ENCODE data around the gene TIMM8A.

The TIMM8A gene, protein sequence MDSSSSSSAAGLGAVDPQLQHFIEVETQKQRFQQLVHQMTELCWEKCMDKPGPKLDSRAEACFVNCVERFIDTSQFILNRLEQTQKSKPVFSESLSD

DNA sequence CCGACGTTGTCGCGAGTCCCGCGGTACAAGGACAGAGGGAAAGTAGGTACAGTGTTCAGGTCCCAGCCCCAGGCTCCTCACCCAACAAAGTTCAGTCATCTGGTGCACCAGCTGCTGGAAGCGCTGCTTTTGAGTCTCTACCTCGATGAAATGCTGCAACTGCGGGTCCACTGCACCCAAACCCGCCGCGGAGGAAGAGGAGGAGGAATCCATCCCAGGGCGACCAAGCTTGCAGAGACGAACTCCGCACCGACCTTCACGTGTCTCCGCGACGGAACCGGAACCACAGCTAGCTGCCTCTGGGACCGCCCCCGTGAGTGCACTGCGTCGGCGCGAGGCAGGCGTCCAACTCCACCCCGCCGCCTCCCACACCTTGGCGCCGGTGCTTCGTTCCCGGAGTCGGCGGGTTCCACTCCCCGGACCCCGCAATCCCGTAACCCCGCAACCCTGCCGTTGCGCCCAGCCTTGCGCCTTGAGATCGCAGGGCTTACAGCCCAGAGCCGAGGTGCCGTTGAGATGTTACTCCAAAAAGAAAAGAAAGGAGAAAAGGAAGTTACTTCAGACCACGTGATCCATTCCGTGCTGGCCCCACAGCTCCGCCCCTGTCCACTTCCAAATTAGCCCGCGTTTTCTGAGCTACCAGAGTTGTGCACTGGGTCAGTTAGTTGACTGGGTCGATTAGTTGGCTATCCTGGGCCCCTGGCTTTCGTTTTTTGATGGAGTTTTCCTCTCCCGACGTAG, at the start of gene TIMM8A:
Gene TIMM8A (minus strand): TSS at position 291 of the 741 bp plus-strand sequence. CDS start 78 bp downstream, at position 213.
- Histone ChIP-seq H3K9me3 (ENCODE audit: control insufficient read depth in 2 of 2, low read length in 2 of 2) (no peaks in the 10 kb centered on the region), H3K4me1 (ENCODE audit: control insufficient read depth in 2 of 2, insufficient read depth in 2 of 2, low read length in 2 of 2) (no peaks in the 10 kb centered on the region), H3K9ac (ENCODE audit: low read depth in 1 of 2, low read length in 2 of 2) (peak within 1 kb of the TSS; percentile 74 to 75), H3K27me3 (ENCODE audit: control insufficient read depth in 2 of 2, insufficient read depth in 2 of 2, low read length in 2 of 2) (no peaks in the 10 kb centered on the region), H3K36me3 (ENCODE audit: control insufficient read depth in 2 of 2, insufficient read depth in 2 of 2, low read length in 2 of 2) (no peaks in the 10 kb centered on the region), H3K27ac (ENCODE audit: low read depth in 2 of 2, low read length in 2 of 2) (peak within 1 kb of the TSS; percentile 84 to 87), H3K4me3 (ENCODE audit: low read length in 2 of 2) (peak within 1 kb of the TSS; percentile 81 to 87)

DNA sequence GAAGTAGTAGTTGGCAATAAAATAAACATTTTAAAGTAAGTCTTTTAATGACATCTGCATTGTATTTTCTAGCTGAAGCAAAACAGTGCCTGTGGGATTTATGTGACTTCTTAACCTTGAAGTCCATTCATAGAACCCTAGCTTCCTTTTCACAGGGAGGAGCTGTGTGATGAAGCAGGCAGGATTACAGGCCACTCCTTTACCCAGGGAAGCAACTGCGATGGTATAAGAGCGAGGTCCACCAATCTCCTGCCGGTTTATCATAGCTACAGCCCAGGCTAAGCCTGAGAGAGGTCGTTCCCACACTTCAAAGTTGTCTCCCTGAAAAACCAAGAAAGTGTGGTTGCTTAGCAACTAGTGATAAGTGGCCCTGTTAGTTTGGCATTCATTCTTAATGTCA, 49.2 kb upstream of the TIMM8A start:
- H3K9me3 ChIP-seq (ENCODE audit: control insufficient read depth in 2 of 2, low read length in 2 of 2), result no peaks in the 10 kb centered on the region
- no peak overlapping the region for H3K9ac ChIP-seq (ENCODE audit: low read depth in 1 of 2, low read length in 2 of 2)
- no peak overlapping the region for H3K4me3 ChIP-seq (ENCODE audit: low read length in 2 of 2)
- H3K4me1 ChIP-seq (ENCODE audit: control insufficient read depth in 2 of 2, insufficient read depth in 2 of 2, low read length in 2 of 2), result no peaks in the 10 kb centered on the region
- H3K27ac ChIP-seq (ENCODE audit: low read depth in 2 of 2, low read length in 2 of 2), result no peak overlapping the region
- H3K27me3 ChIP-seq (ENCODE audit: control insufficient read depth in 2 of 2, insufficient read depth in 2 of 2, low read length in 2 of 2), result no peaks in the 10 kb centered on the region
- peaks cover 4 to 8% of the 10 kb centered on the region in 2 donors for H3K36me3 ChIP-seq (ENCODE audit: control insufficient read depth in 2 of 2, insufficient read depth in 2 of 2, low read length in 2 of 2)

DNA sequence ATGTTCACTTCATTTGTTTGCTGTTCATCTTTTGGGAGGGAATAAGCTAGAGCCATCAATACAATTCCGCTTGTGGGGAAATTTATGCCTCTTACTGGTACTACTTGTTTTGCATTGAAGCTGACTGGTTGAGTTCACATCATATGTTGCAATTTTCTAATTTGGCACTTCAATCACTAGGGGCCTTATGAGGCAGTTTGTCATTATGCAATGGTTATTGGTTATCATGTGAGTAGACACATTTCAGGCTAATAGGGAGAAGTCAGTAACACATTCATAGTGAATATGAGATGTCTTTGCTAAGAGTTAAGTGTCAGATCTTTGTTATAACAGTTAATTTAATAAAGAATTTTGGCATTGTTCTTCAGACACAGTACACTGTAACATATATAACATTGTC, 47.2 kb upstream of the TIMM8A start:
- no peaks in the 10 kb centered on the region for H3K27me3 ChIP-seq (ENCODE audit: control insufficient read depth in 2 of 2, insufficient read depth in 2 of 2, low read length in 2 of 2)
- no peak overlapping the region for H3K27ac ChIP-seq (ENCODE audit: low read depth in 2 of 2, low read length in 2 of 2)
- no peak overlapping the region for H3K9ac ChIP-seq (ENCODE audit: low read depth in 1 of 2, low read length in 2 of 2)
- no peak overlapping the region for H3K4me3 ChIP-seq (ENCODE audit: low read length in 2 of 2)
- H3K36me3 ChIP-seq (ENCODE audit: control insufficient read depth in 2 of 2, insufficient read depth in 2 of 2, low read length in 2 of 2), result peaks cover 3 to 4% of the 10 kb centered on the region in 2 donors
- no peaks in the 10 kb centered on the region for H3K9me3 ChIP-seq (ENCODE audit: control insufficient read depth in 2 of 2, low read length in 2 of 2)
- no peaks in the 10 kb centered on the region for H3K4me1 ChIP-seq (ENCODE audit: control insufficient read depth in 2 of 2, insufficient read depth in 2 of 2, low read length in 2 of 2)

DNA sequence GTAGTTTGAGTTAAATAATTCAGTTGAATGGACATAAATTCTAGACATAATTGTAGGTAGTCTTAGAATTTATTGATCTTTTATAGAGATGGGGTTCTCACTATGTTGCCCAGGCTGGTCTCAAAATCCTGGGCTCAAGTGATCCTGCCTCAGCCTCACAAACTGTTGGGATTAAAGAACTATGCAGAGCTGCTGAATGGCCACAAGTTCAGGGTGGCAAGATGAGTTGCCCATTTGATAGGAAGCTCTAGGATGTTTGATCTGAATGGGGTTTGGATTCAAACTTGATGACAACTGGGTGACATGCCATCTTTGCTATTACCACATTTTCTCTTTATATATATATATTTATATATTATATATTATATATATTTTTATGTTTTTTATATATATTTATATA, 45.8 kb upstream of the TIMM8A start:
- no peaks in the 10 kb centered on the region for H3K27me3 ChIP-seq (ENCODE audit: control insufficient read depth in 2 of 2, insufficient read depth in 2 of 2, low read length in 2 of 2)
- no peak overlapping the region for H3K27ac ChIP-seq (ENCODE audit: low read depth in 2 of 2, low read length in 2 of 2)
- H3K4me3 ChIP-seq (ENCODE audit: low read length in 2 of 2), result no peak overlapping the region
- no peak overlapping the region for H3K9ac ChIP-seq (ENCODE audit: low read depth in 1 of 2, low read length in 2 of 2)
- H3K36me3 ChIP-seq (ENCODE audit: control insufficient read depth in 2 of 2, insufficient read depth in 2 of 2, low read length in 2 of 2), result peaks cover 3 to 4% of the 10 kb centered on the region in 2 donors
- H3K4me1 ChIP-seq (ENCODE audit: control insufficient read depth in 2 of 2, insufficient read depth in 2 of 2, low read length in 2 of 2), result no peaks in the 10 kb centered on the region
- no peaks in the 10 kb centered on the region for H3K9me3 ChIP-seq (ENCODE audit: control insufficient read depth in 2 of 2, low read length in 2 of 2)

DNA sequence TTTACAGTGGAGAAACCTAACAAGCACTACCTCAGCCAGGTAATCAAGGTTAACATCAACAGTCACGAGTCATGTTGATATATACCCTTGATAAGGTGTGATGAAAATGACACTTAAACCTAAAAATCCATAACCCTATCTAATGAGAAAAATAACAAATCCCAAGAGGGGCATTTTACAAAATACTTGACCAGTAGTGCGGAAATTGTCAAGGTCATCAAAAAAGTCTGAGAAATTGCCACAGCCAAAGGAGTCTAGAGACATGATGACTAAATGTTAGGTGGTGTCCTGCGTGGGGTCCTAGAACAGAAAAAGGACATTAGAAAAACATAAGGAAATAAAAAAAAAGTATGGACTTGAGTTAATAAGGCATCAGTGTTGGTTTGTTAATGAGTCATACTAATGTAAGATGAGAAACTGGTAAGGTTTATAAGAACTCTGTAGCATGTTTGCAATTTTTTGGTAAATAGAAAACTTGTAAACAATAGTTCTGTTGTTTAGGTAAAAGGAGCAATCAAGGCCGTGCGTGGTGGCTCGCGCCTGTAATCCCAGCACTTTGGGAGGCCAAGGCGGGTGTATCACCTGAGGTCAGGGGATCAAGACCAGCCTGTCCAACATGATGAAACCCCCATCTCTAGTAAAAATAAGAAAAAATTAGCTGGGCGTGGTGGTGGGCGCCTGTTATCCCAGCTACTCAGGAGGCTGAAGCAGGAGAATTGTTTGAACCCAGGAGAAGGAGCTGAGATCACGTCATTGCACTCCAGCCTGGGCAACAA, 45.2 kb upstream of the TIMM8A start:
- Histone ChIP-seq H3K27me3 (ENCODE audit: control insufficient read depth in 2 of 2, insufficient read depth in 2 of 2, low read length in 2 of 2) (no peaks in the 10 kb centered on the region), H3K36me3 (ENCODE audit: control insufficient read depth in 2 of 2, insufficient read depth in 2 of 2, low read length in 2 of 2) (peaks cover 3 to 4% of the 10 kb centered on the region in 2 donors), H3K9ac (ENCODE audit: low read depth in 1 of 2, low read length in 2 of 2) (no peak overlapping the region), H3K27ac (ENCODE audit: low read depth in 2 of 2, low read length in 2 of 2) (no peak overlapping the region), H3K4me1 (ENCODE audit: control insufficient read depth in 2 of 2, insufficient read depth in 2 of 2, low read length in 2 of 2) (no peaks in the 10 kb centered on the region), H3K4me3 (ENCODE audit: low read length in 2 of 2) (no peak overlapping the region), H3K9me3 (ENCODE audit: control insufficient read depth in 2 of 2, low read length in 2 of 2) (no peaks in the 10 kb centered on the region)

DNA sequence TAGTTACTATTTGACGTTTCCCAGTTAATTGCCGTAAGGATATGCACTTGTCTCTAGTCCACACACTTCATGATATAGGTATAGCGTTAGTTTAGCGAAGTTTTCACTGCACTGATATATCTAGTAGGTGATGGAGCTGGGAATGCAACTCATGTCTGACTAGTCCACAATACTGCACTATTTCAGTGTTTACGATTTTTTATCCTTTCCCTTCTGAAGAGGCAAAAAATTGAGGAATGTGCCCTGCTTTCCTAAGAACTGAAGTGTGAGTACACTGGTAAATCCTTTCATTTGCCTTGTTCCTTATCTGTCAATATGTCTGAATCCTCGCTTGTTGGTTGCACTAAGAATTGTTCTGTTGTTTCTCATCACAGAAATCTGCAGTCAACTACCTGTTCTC, 43.3 kb upstream of the TIMM8A start:
- Histone ChIP-seq H3K36me3 (ENCODE audit: control insufficient read depth in 2 of 2, insufficient read depth in 2 of 2, low read length in 2 of 2) (peaks cover 3 to 4% of the 10 kb centered on the region in 2 donors), H3K27ac (ENCODE audit: low read depth in 2 of 2, low read length in 2 of 2) (no peak overlapping the region), H3K9ac (ENCODE audit: low read depth in 1 of 2, low read length in 2 of 2) (peak overlapping the region; percentile 54 to 77), H3K27me3 (ENCODE audit: control insufficient read depth in 2 of 2, insufficient read depth in 2 of 2, low read length in 2 of 2) (no peaks in the 10 kb centered on the region), H3K4me3 (ENCODE audit: low read length in 2 of 2) (peak overlapping the region; percentile 73 to 78), H3K9me3 (ENCODE audit: control insufficient read depth in 2 of 2, low read length in 2 of 2) (no peaks in the 10 kb centered on the region), H3K4me1 (ENCODE audit: control insufficient read depth in 2 of 2, insufficient read depth in 2 of 2, low read length in 2 of 2) (no peaks in the 10 kb centered on the region)

DNA sequence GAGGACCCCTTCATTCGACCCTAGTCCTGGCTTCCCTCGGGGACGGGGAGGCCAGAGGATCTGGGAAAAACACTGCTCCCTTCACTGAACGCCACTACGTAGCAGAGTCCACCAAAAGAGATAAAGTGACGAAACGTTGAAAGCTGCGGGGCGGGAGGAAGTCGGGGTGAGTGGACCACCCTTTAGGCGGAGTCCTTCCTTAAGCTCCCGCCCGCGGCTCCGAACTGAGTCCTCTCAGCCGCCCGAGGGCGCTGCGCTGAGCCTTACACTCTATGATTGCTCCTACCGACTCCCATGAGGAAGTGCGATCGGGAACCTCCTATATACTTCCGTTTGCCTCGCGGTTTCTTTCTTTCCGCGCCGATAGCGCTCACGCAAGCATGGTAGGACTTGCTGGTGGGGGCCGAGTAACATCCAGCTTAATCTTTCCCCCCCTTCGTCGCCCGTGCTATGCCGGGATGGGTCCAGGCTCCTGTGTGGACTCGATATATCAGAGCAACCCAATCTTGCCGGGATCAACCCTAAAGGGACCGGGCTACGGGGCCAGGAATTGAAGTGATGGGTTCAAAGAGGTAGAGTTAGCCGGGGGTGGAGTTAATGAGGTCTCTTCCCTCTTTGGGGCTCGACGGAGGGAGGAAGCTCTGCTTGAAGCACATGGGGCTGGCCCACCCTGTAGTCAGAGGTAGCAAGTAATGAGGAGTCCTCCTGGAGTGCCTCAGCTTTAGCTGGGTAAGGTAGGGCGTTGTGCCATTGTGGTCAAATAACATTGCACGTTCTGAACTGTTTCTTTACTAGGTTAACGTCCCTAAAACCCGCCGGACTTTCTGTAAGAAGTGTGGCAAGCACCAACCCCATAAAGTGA, 42.4 kb upstream of the TIMM8A start, which contains the start of gene RPL36A:
Gene RPL36A (plus strand): TSS at position 348 of the 862 bp plus-strand sequence. CDS start 33 bp downstream, at position 381.
- peak within 1 kb of the TSS; percentile 64 to 68 for H3K27ac ChIP-seq (ENCODE audit: low read depth in 2 of 2, low read length in 2 of 2)
- H3K27me3 ChIP-seq (ENCODE audit: control insufficient read depth in 2 of 2, insufficient read depth in 2 of 2, low read length in 2 of 2), result no peaks in the 10 kb centered on the region

DNA sequence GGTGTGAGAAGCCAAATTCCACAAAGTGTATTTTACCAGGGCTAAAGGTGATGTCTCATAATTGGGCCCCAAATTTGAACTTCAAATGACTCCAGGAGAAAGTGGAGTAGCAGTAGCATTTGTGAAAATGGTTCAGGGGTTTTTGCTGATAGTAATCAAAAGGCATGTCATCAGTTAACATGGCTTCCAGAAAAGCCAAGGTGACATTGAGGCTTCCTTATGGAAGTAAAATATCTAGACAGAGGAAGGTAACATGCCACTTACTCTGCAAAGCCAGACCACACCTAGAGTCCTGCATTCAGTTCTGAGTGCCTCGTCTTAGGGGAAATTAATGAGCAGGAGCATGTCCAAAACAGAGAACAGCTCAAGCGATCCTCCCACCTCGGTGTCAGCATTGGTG, 40.1 kb upstream of the TIMM8A start:
- H3K4me3 ChIP-seq (ENCODE audit: low read length in 2 of 2), result no peak overlapping the region
- no peaks in the 10 kb centered on the region for H3K9me3 ChIP-seq (ENCODE audit: control insufficient read depth in 2 of 2, low read length in 2 of 2)
- no peak overlapping the region for H3K27ac ChIP-seq (ENCODE audit: low read depth in 2 of 2, low read length in 2 of 2)
- no peaks in the 10 kb centered on the region for H3K4me1 ChIP-seq (ENCODE audit: control insufficient read depth in 2 of 2, insufficient read depth in 2 of 2, low read length in 2 of 2)
- H3K9ac ChIP-seq (ENCODE audit: low read depth in 1 of 2, low read length in 2 of 2), result no peak overlapping the region
- no peaks in the 10 kb centered on the region for H3K27me3 ChIP-seq (ENCODE audit: control insufficient read depth in 2 of 2, insufficient read depth in 2 of 2, low read length in 2 of 2)
- H3K36me3 ChIP-seq (ENCODE audit: control insufficient read depth in 2 of 2, insufficient read depth in 2 of 2, low read length in 2 of 2), result no peaks in the 10 kb centered on the region

More for the DNA sequence above, 42.4 kb upstream of the TIMM8A start, which contains the start of gene RPL36A:
- H3K4me1 ChIP-seq (ENCODE audit: control insufficient read depth in 2 of 2, insufficient read depth in 2 of 2, low read length in 2 of 2), result no peaks in the 10 kb centered on the region
- H3K9me3 ChIP-seq (ENCODE audit: control insufficient read depth in 2 of 2, low read length in 2 of 2), result no peaks in the 10 kb centered on the region
- H3K9ac ChIP-seq (ENCODE audit: low read depth in 1 of 2, low read length in 2 of 2), result peak within 1 kb of the TSS; percentile 71 to 77
- peaks cover 3 to 4% of the 10 kb centered on the region in 2 donors for H3K36me3 ChIP-seq (ENCODE audit: control insufficient read depth in 2 of 2, insufficient read depth in 2 of 2, low read length in 2 of 2)
- peak within 1 kb of the TSS; percentile 73 to 78 for H3K4me3 ChIP-seq (ENCODE audit: low read length in 2 of 2)

DNA sequence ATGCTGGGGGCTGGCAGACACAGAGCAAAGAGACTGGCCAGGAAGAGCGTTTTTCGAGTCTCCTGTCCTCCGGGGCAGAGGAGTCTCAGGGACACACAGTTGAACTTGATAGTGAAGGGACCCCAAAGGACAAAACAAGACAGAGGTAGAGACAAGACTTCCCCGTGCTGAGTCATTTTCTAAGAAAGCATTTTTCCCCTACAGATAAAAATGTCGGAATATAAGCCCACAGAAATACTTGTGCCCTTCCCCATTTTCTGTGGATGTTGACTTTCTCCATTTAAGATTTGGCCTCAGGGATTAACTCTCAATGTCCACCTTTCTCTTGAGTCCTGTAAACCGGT, 38.0 kb upstream of the TIMM8A start:
- no peaks in the 10 kb centered on the region for H3K4me1 ChIP-seq (ENCODE audit: control insufficient read depth in 2 of 2, insufficient read depth in 2 of 2, low read length in 2 of 2)

More for the DNA sequence above, 38.0 kb upstream of the TIMM8A start:
- Histone ChIP-seq H3K27ac (ENCODE audit: low read depth in 2 of 2, low read length in 2 of 2) (peak overlapping the region in 1 of 2 donors; percentile 40), H3K9me3 (ENCODE audit: control insufficient read depth in 2 of 2, low read length in 2 of 2) (no peaks in the 10 kb centered on the region), H3K27me3 (ENCODE audit: control insufficient read depth in 2 of 2, insufficient read depth in 2 of 2, low read length in 2 of 2) (no peaks in the 10 kb centered on the region), H3K9ac (ENCODE audit: low read depth in 1 of 2, low read length in 2 of 2) (no peak overlapping the region), H3K4me3 (ENCODE audit: low read length in 2 of 2) (no peak overlapping the region), H3K36me3 (ENCODE audit: control insufficient read depth in 2 of 2, insufficient read depth in 2 of 2, low read length in 2 of 2) (no peaks in the 10 kb centered on the region)
